Measurements from ENCODE around the gene BBS9. TPM values are rescaled to one million over a fixed set of nuclear protein-coding genes. Genes with fewer than 3 reads are reported as not detected.

BBS9 gene
- total RNA-seq, 1 donor from 2014 or later = 76.1 TPM

- DNase-seq (ENCODE audit: low spot score) = no peak
Observed at GRCh38 chr7:33356336-33356735, 227.0 kb downstream of the BBS9 start.

GRCh38 chr7:33357846-33358245, 228.5 kb downstream of the BBS9 start:
- no peak for DNase-seq (ENCODE audit: low spot score)

GRCh38 chr7:33369888-33370287, 240.5 kb downstream of the BBS9 start:
- no peak for DNase-seq (ENCODE audit: low spot score)

GRCh38 chr7:33373195-33373594, 243.8 kb downstream of the BBS9 start:
- no peak for DNase-seq (ENCODE audit: low spot score)

- DNase-seq (ENCODE audit: low spot score) = no peak
Observed at GRCh38 chr7:33379891-33380525, 250.6 kb downstream of the BBS9 start.

GRCh38 chr7:33388332-33388731, 259.0 kb downstream of the BBS9 start:
- DNase-seq (ENCODE audit: low spot score) = no peak

- DNase-seq (ENCODE audit: low spot score) = no peak
Observed at GRCh38 chr7:33392148-33392547, 262.8 kb downstream of the BBS9 start.

GRCh38 chr7:33393770-33394169, 264.4 kb downstream of the BBS9 start:
- no peak for DNase-seq (ENCODE audit: low spot score)

- no peak for DNase-seq (ENCODE audit: low spot score)
Observed at GRCh38 chr7:33395340-33395739, 266.0 kb downstream of the BBS9 start.

- no peak for DNase-seq (ENCODE audit: low spot score)
Observed at GRCh38 chr7:33399528-33400213, 270.3 kb downstream of the BBS9 start.

GRCh38 chr7:33400214-33400538, 270.8 kb downstream of the BBS9 start:
- DNase-seq (ENCODE audit: low spot score) = no peak

GRCh38 chr7:33410266-33410665, 280.9 kb downstream of the BBS9 start:
- DNase-seq (ENCODE audit: low spot score) = no peak

- no peak for DNase-seq (ENCODE audit: low spot score)
Observed at GRCh38 chr7:33411020-33411419, 281.7 kb downstream of the BBS9 start.

- no peak for DNase-seq (ENCODE audit: low spot score)
Observed at GRCh38 chr7:33412331-33412730, 283.0 kb downstream of the BBS9 start.

GRCh38 chr7:33418251-33418701, 288.9 kb downstream of the BBS9 start:
- DNase-seq (ENCODE audit: low spot score) = no peak

GRCh38 chr7:33420311-33420940, 291.1 kb downstream of the BBS9 start:
- peak; percentile 26 for DNase-seq (ENCODE audit: low spot score)

GRCh38 chr7:33421429-33421828, 292.1 kb downstream of the BBS9 start:
- peak; percentile 62 for DNase-seq (ENCODE audit: low spot score)

GRCh38 chr7:33422141-33422540, 292.8 kb downstream of the BBS9 start:
- DNase-seq (ENCODE audit: low spot score) = no peak

GRCh38 chr7:33422825-33423645, 293.7 kb downstream of the BBS9 start:
- DNase-seq (ENCODE audit: low spot score) = no peak

GRCh38 chr7:33423646-33424020, 294.3 kb downstream of the BBS9 start:
- DNase-seq (ENCODE audit: low spot score) = no peak

- DNase-seq (ENCODE audit: low spot score) = no peak
Observed at GRCh38 chr7:33425395-33425794, 296.0 kb downstream of the BBS9 start.
